SU-DHL-6 (cell line): ENCODE measurements around the gene CIBAR2.

Experiments
- CTCF ChIP-seq: fragments of 200-600 bp; sonication (generic); IDR thresholded peaks from one replicate; pipeline ENCODE4 v1.5.1; 2017; ENCODE audit warnings: antibody characterized with exemption, mild to moderate bottlenecking, low read length, moderate library complexity; ENCODE audit not compliant: insufficient read depth, poor library complexity, severe bottlenecking
- EZH2phosphoT487 ChIP-seq: fragments of 200-600 bp; sonication (generic), shearing (Covaris generic); conservative IDR thresholded peaks from 2 replicates; pipeline ENCODE4 v1.6.1; 2018; ENCODE audit warnings: mild to moderate bottlenecking, antibody characterized with exemption, low read length, moderate library complexity, mixed read lengths

- no peak for TF ChIP-seq CTCF
- no peak for TF ChIP-seq EZH2phosphoT487
These were observed 29.3 kb upstream of the CIBAR2 start for GRCh38 chr16:85141491-85142128.
